Body of pancreas (tissue), 4 donors: ENCODE measurements around the gene HSF2. TPM values are rescaled to one million over a fixed set of nuclear protein-coding genes. Genes with fewer than 3 reads are reported as not detected.
A peak's percentile ranks its signal among the peaks of the same experiment; 100 is the strongest.

Experiments used
- ATAC-seq: fragments of 150-250 bp; one replicate; pipeline ENCODE4 v1.9.1; 2016
- DNase-seq, 4 donors: peaks; one replicate each; pipeline ENCODE4 v3.0.0-alpha.2; 2019
- H3K27ac ChIP-seq, 4 donors: fragments of 200-600 bp; sonication (generic); 1 replicate in 3 of 4; 2 replicates in 1 of 4; pipeline versions ENCODE4 v1.5.1 to v1.6.1; 2016 to 2019; ENCODE audit warnings: mild to moderate bottlenecking in 1 of 4, mixed read lengths in 1 of 4, moderate library complexity in 1 of 4
- H3K27me3 ChIP-seq, 2 donors: fragments of 200-600 bp; sonication (generic); one replicate each; pipeline ENCODE4 v1.6.0; 2016; ENCODE audit warnings: mild to moderate bottlenecking in 1 of 2
- H3K36me3 ChIP-seq, 2 donors: fragments of 200-600 bp; sonication (generic); replicated peaks in 1 of 2; 2 replicates each; pipeline ENCODE4 v1.5.1; 2016; ENCODE audit warnings: low read depth in 2 of 2; ENCODE audit not compliant: insufficient read depth in 1 of 2
- H3K4me1 ChIP-seq: fragments of 200-600 bp; sonication (generic); one replicate; pipeline ENCODE4 v1.6.0; 2016
- H3K4me3 ChIP-seq, 2 donors: fragments of 200-600 bp; sonication (generic); 1 replicate in 1 of 2; 2 replicates in 1 of 2; pipeline ENCODE4 v1.5.1; 2016 to 2019
- H3K9me3 ChIP-seq, 3 donors: fragments of 200-600 bp; sonication (generic); 1 replicate in 2 of 3; 2 replicates in 1 of 3; pipeline ENCODE4 v1.5.1; 2016
- POLR2A ChIP-seq, 3 donors: fragments of 450-650 bp; IDR thresholded peaks; one replicate each; pipeline ENCODE4 v1.6.1; 2016; ENCODE audit warnings: antibody characterized with exemption in 3 of 3, mild to moderate bottlenecking in 2 of 3
- WGBS, 2 donors: methylation state at CpG; one replicate each; pipeline ENCODE4 v1.1.5; 2017; 5-methylcytosine and 5-hydroxymethylcytosine counted together
- intact Hi-C: fragments of 100-400 bp; cut with DNase I; formaldehyde crosslinking; loops from one replicate; pipeline ENCODE4 v1.15.1; 2023
- total RNA-seq, 2 donors: library from RNA; depleted of rRNA; stranded (reverse); fragments of >200 nt; gene quantifications; one replicate each; pipeline ENCODE4 v1.1.0, GENCODE V29; 2016
- TF ChIP-seq, protein P1 (sequence below), 7 experiments: fragments of 450-650 bp in 4 of 7; fragments of 200-600 bp in 3 of 7; sonication (generic) in 3 of 7; IDR thresholded peaks; one replicate each; pipeline ENCODE4 v1.5.1; 2016 to 2019; ENCODE audit warnings: antibody characterized with exemption in 7 of 7

HSF2 gene
- total RNA-seq, 2 donors from 2014 or later: 3.3 to 7.8 TPM

DNA sequence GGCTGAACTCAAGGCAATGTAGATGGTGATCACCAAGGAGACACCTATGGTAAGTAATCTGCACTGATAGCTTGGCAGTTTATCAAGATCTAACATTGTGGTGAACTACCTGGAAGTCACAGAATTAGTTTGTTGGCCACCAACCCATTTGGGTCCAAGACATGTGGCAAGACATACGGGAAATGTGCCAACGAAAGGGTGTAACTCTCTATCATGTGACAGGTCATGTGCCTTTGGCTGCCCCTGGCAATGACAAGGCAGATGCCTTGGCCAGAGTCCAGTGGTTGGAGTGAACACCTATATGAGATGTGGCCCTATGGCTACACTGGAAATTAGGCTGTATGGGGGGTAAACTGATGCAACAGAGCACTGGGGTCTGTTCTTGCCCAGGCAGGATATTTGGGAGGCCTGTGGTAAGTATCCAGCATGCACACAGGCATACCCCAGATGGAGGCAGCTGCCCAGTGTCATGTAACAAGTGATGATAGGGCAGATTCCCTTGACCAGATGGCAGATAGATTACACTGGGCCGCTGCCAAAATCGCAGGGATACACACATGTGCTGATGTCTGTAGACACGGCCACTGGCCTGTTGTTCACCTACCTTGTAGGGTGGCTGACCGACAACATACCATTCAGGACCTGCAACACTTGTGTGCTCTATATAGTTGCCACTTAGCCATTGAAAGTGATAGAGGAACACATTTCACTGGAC, 35.5 kb upstream of the HSF2 start:
- TF ChIP-seq POLR2A (IDR thresholded peaks at IDR 0.05): no peak
- TF ChIP-seq, protein P1, sequence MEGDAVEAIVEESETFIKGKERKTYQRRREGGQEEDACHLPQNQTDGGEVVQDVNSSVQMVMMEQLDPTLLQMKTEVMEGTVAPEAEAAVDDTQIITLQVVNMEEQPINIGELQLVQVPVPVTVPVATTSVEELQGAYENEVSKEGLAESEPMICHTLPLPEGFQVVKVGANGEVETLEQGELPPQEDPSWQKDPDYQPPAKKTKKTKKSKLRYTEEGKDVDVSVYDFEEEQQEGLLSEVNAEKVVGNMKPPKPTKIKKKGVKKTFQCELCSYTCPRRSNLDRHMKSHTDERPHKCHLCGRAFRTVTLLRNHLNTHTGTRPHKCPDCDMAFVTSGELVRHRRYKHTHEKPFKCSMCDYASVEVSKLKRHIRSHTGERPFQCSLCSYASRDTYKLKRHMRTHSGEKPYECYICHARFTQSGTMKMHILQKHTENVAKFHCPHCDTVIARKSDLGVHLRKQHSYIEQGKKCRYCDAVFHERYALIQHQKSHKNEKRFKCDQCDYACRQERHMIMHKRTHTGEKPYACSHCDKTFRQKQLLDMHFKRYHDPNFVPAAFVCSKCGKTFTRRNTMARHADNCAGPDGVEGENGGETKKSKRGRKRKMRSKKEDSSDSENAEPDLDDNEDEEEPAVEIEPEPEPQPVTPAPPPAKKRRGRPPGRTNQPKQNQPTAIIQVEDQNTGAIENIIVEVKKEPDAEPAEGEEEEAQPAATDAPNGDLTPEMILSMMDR (IDR thresholded peaks at IDR 0.05): no peak
- intact Hi-C loops: no loop called here
- Histone ChIP-seq H3K27me3 (no peaks in the 10 kb centered on the region), H3K27ac (no peak overlapping the region), H3K4me1 (no peaks in the 10 kb centered on the region), H3K9me3 (no peaks in the 10 kb centered on the region), H3K36me3 (no peaks in the 10 kb centered on the region), H3K4me3 (no peak overlapping the region)
- WGBS, 2 donors: 71 to 86% methylated on average over 5 to 6 of the region's 6 CpGs
- ATAC-seq (no peak), DNase-seq (peak in 2 of 4 donors; percentile 16 to 22)

DNA sequence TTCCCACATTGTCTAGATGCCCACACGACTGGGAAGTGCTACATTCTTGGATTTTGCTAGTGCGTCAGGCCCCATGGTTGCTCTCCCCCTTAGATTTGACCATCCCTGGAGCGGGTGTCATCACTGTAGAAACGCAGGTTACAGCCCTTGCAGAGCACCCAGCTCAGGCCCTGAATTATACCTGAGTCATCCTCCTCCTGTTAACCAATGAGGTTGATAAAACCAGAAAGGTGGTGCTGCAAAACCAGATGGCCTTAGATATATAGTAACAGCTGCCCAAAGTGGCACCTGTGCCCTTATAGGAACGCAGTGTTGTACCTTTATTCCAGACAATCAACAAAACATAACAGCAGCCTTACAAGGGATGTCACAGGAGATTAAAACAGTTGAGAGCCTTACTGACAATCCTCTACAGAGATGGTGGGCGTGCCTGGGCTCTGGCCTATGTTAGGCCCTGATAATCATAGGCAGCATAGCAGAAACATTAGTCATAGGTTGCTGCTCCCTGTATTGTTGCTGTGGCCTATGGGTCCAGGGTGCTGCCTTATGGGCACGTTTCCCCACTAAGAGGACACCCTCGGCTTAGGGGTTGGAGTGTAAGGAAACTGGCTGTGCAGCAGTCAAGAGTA, 33.6 kb upstream of the HSF2 start:
- DNase-seq (no peak), ATAC-seq (no peak)
- Histone ChIP-seq H3K36me3 (no peaks in the 10 kb centered on the region), H3K27ac (no peak overlapping the region), H3K9me3 (no peaks in the 10 kb centered on the region), H3K27me3 (no peaks in the 10 kb centered on the region), H3K4me3 (no peak overlapping the region), H3K4me1 (no peaks in the 10 kb centered on the region)
- intact Hi-C loops: no loop called here
- 72 to 89% methylated on average over 6 to 8 of the region's 8 CpGs for WGBS, 2 donors
- TF ChIP-seq, protein P1 (IDR thresholded peaks at IDR 0.05): no peak
- no peak for TF ChIP-seq POLR2A (IDR thresholded peaks at IDR 0.05)

DNA sequence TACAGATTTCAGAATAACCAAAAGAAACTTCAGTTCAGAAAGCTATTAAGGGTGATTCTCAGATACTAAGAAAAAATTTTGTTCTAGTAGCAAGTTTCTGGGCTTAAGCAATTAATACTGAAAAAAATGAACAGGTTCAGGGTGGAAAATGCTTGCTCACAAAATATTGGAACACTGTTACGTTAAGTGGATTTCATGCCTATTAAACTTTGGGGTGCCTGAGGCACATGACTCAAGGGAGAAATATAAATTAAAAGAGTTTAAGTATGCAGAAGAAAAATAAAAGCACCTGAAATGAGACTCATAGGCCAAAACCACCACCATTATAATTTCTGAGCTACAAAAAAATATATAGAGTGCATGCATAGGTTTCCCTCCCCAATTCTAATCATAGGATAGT, 32.3 kb upstream of the HSF2 start:
- ATAC-seq: no peak
- 84 to 87% methylated on average over 1 of the region's 1 CpG for WGBS, 2 donors
- H3K27me3 ChIP-seq: no peaks in the 10 kb centered on the region
- H3K4me3 ChIP-seq: no peak overlapping the region
- no peak overlapping the region for H3K27ac ChIP-seq
- H3K36me3 ChIP-seq: no peaks in the 10 kb centered on the region
- DNase-seq: no peak
- H3K9me3 ChIP-seq: no peaks in the 10 kb centered on the region
- H3K4me1 ChIP-seq: no peaks in the 10 kb centered on the region
- intact Hi-C loops: no loop called here
- TF ChIP-seq, protein P1 (IDR thresholded peaks at IDR 0.05): no peak
- no peak for TF ChIP-seq POLR2A (IDR thresholded peaks at IDR 0.05)

DNA sequence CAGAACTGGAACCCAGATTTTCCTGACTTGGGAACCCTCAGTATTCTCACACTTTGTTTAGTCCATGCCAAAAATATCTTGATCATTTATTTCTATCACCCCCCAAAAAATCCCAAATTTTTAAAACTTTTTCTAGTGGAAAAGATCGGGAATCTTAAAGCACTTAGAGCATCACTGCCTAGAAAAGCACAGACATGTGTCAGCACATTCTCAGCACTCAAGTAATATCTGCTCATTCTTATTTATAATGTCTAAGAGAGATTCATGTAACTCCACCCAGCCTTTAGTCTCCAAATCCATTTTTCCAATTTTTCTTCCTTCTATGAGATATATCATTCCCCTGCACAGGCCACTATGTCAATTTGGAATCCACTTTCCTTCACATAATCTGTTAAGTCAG, 29.9 kb upstream of the HSF2 start:
- Histone ChIP-seq H3K4me1 (no peaks in the 10 kb centered on the region), H3K27ac (no peak overlapping the region), H3K4me3 (no peak overlapping the region), H3K27me3 (no peaks in the 10 kb centered on the region), H3K36me3 (no peaks in the 10 kb centered on the region), H3K9me3 (no peaks in the 10 kb centered on the region)
- intact Hi-C loops: no loop called here
- no peak for DNase-seq
- no peak for TF ChIP-seq POLR2A (IDR thresholded peaks at IDR 0.05)
- TF ChIP-seq, protein P1 (IDR thresholded peaks at IDR 0.05): no peak
- no peak for ATAC-seq
- 67 to 92% methylated on average over 1 of the region's 1 CpG for WGBS, 2 donors

DNA sequence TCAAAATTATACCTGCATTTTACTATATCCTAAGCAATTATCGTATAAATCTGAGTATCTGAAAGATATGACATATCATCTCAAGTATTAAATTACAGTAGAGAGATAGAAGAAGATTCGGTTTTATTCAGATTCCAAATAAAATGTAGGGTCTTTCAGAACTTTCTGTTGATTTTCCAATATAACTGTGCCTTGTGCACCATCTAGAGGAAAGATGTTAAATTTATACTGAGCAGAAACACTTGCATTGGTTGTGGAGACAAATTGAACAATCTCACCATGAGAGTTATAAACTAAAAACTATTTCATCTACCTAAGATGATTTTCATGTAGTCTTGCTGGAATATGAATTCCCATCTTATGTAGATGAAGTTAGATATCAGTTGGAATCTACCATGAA, 26.8 kb upstream of the HSF2 start:
- DNase-seq: no peak
- intact Hi-C loops: no loop called here
- ATAC-seq: no peak
- H3K27me3 ChIP-seq: no peaks in the 10 kb centered on the region
- H3K4me3 ChIP-seq: no peak overlapping the region
- H3K36me3 ChIP-seq: no peaks in the 10 kb centered on the region
- no peaks in the 10 kb centered on the region for H3K4me1 ChIP-seq
- no peaks in the 10 kb centered on the region for H3K9me3 ChIP-seq
- TF ChIP-seq, protein P1 (IDR thresholded peaks at IDR 0.05): peak in 3 of 7 experiments; percentile 18 to 33 (median 24)
- TF ChIP-seq POLR2A (IDR thresholded peaks at IDR 0.05): no peak
- H3K27ac ChIP-seq: no peak overlapping the region
- WGBS, 2 donors: 23 to 34% methylated on average over 2 of the region's 2 CpGs
